K562 (cell line): ENCODE measurements around the gene TSEN54. TPM values are rescaled to one million over a fixed set of nuclear protein-coding genes. Genes with fewer than 3 reads are reported as not detected.

ENCODE experiments used
- CHCHD3 ChIP-seq: fragments of 250-450 bp; sonication (Bioruptor Pico); IDR thresholded peaks from 2 replicates; pipeline ENCODE4 v2.1.2; 2022; ENCODE audit warnings: mild to moderate bottlenecking
- CTCF ChIP-seq, 3 experiments: IDR thresholded peaks in 2 of 3; conservative IDR thresholded peaks in 1 of 3; 2 replicates each; pipeline ENCODE4 v1.5.1; 2011 to 2012; ENCODE audit warnings: low read length in 3 of 3, mild to moderate bottlenecking in 3 of 3, control low read depth in 2 of 3, improper control_type of control experiment in 1 of 3, inconsistent platforms in 1 of 3, low read depth in 1 of 3, mixed read lengths in 1 of 3, moderate library complexity in 1 of 3; ENCODE audit not compliant: insufficient read depth in 2 of 3
- ETS2 ChIP-seq: IDR thresholded peaks from 2 replicates; pipeline ENCODE4 v1.6.1; 2016; ENCODE audit warnings: borderline replicate concordance, missing genetic modification characterization, mild to moderate bottlenecking, moderate library complexity, missing compliant biosample characterization; ENCODE audit not compliant: poor library complexity, severe bottlenecking
- FOXK1 ChIP-seq: sonication (generic); formaldehyde crosslinking; IDR thresholded peaks from 2 replicates; pipeline ENCODE4 v1.8.0; 2022; ENCODE audit warnings: missing genetic modification reagents, mild to moderate bottlenecking, borderline replicate concordance
- GTF2A2 ChIP-seq: IDR thresholded peaks from 2 replicates; pipeline ENCODE4 v1.6.1; 2016; ENCODE audit warnings: mild to moderate bottlenecking, missing genetic modification characterization, missing compliant biosample characterization
- HIVEP1 ChIP-seq: fragments of 250-450 bp; sonication (Bioruptor Pico); IDR thresholded peaks from 2 replicates; pipeline ENCODE4 v1.4.0; 2020; ENCODE audit warnings: mild to moderate bottlenecking
- MCM3 ChIP-seq: fragments of 450-650 bp; IDR thresholded peaks from 2 replicates; pipeline ENCODE4 v1.6.1; 2016
- MCM5 ChIP-seq: fragments of 450-650 bp; IDR thresholded peaks from 2 replicates; pipeline ENCODE4 v1.6.1; 2016; ENCODE audit warnings: low read depth
- MTA1 ChIP-seq: fragments of 450-650 bp; IDR thresholded peaks from 2 replicates; pipeline ENCODE4 v1.6.1; 2017; ENCODE audit warnings: borderline replicate concordance
- NR4A1 ChIP-seq, 2 experiments: fragments of 250-450 bp in 1 of 2; fragments of 450-650 bp in 1 of 2; sonication (Bioruptor Pico) in 1 of 2; IDR thresholded peaks; 2 replicates each; pipeline versions ENCODE4 v1.4.0 to v1.6.1; 2016 to 2020; ENCODE audit warnings: mild to moderate bottlenecking in 2 of 2, missing compliant biosample characterization in 1 of 2, missing genetic modification characterization in 1 of 2, moderate library complexity in 1 of 2
- PHF8 ChIP-seq: fragments of 200-600 bp; sonication (generic); IDR thresholded peaks from 2 replicates; pipeline ENCODE4 v1.6.1; 2012; ENCODE audit warnings: mixed run types, mild to moderate bottlenecking, inconsistent platforms, low read length, moderate library complexity, borderline replicate concordance
- POLR2A ChIP-seq: fragments of 450-650 bp; conservative IDR thresholded peaks from 2 replicates; pipeline ENCODE4 v1.6.1; 2016
- RAD21 ChIP-seq, 2 experiments: fragments of 250-450 bp in 1 of 2; fragments of 450-650 bp in 1 of 2; sonication (Bioruptor Pico) in 1 of 2; formaldehyde crosslinking in 1 of 2; IDR thresholded peaks in 1 of 2; conservative IDR thresholded peaks in 1 of 2; 2 replicates each; pipeline versions ENCODE4 v1.4.0 to v1.8.0; 2020 to 2022; ENCODE audit warnings: mild to moderate bottlenecking in 2 of 2, moderate library complexity in 1 of 2
- SAFB ChIP-seq: fragments of 200-400 bp; formaldehyde crosslinking; IDR thresholded peaks from 2 replicates; pipeline ENCODE4 v1.6.1; 2017; ENCODE audit warnings: low read depth, low read length, borderline replicate concordance
- SREBF2 ChIP-seq: sonication (generic); formaldehyde crosslinking; IDR thresholded peaks from 2 replicates; pipeline ENCODE4 v1.4.0; 2020; ENCODE audit warnings: mild to moderate bottlenecking, missing genetic modification reagents
- STAT5B ChIP-seq: fragments of 250-450 bp; sonication (Bioruptor Pico); IDR thresholded peaks from 2 replicates; pipeline ENCODE4 v1.8.0; 2021; ENCODE audit warnings: mild to moderate bottlenecking, inconsistent platforms
- TAL1 ChIP-seq: fragments of 450-650 bp; IDR thresholded peaks from 2 replicates; pipeline ENCODE4 v1.6.1; 2016; ENCODE audit warnings: mild to moderate bottlenecking
- ZNF407 ChIP-seq: fragments of 450-650 bp; IDR thresholded peaks from 2 replicates; pipeline ENCODE4 v1.6.1; 2016; ENCODE audit warnings: low read depth
- polyA plus RNA-seq, 8 experiments: library from polyadenylated mRNA; depleted of rRNA in 4 of 8; stranded (reverse) in 5 of 8; unstranded in 3 of 8; fragments of >200 nt; fragmentation: Nextera tagmentation in 2 of 8; fragmentation: Illumina TruSeq in 1 of 8; extraction: Ambion mirVana in 2 of 8; extraction: Trizol in 1 of 8; gene quantifications; 2 replicates each; pipeline versions ENCODE4 v1.2.1 to v1.2.3, GENCODE V29; 2011 to 2014; ENCODE audit warnings: inconsistent platforms in 1 of 8, missing spikeins in 1 of 8
- total RNA-seq, 7 experiments: library from RNA; depleted of rRNA in 6 of 7; stranded (reverse); fragments of >200 nt in 6 of 7; fragmentation: Illumina TruSeq in 2 of 7; extraction: Trizol in 2 of 7; gene quantifications; 2 replicates each; pipeline versions ENCODE4 v1.2.1 to v1.2.3, GENCODE V29; 2011 to 2021; ENCODE audit warnings: low replicate concordance in 1 of 7

Gene TSEN54
- total and polyA plus RNA-seq, 9 of the 15 experiments (the other 6 are each of a cell fraction or from before 2014, with no cell fraction given) = 5.9 to 64.3 (median 48.9) TPM

- no peak for TF ChIP-seq CHCHD3 (CRISPR knock-in tag)
- TF ChIP-seq MCM3 = no peak
- TF ChIP-seq MTA1 = no peak
- TF ChIP-seq NR4A1 (CRISPR knock-in tag; IDR thresholded peaks at IDR 0.05) = 0 out of 2 replicates have a peak, but pooled peaks have one; percentile 35
- 0 out of 2 replicates have a peak, but pooled peaks have one; percentile 24 for TF ChIP-seq NR4A1 (tag; IDR thresholded peaks at IDR 0.05)
- no peak for TF ChIP-seq MCM5
- no peak for TF ChIP-seq TAL1
- TF ChIP-seq ZNF407 = no peak
- peak; percentile 39; the same call in 1 of the 2 replicates for TF ChIP-seq PHF8
- TF ChIP-seq SAFB = 0 out of 2 replicates have a peak, but pooled peaks have one; percentile 17
- TF ChIP-seq CTCF (IDR thresholded peaks at IDR 0.05 in 2 of 3, conservative IDR thresholded peaks at IDR 0.05 in 1 of 3; ENCODE audit: insufficient read depth in 2 of 3, low read depth in 1 of 3, low read length in 3 of 3) = peak; percentile 53 to 75 (median 66)
- TF ChIP-seq ETS2 (tag) = no peak
- TF ChIP-seq POLR2A = peak; percentile 53
- TF ChIP-seq STAT5B = no peak
- no peak for TF ChIP-seq GTF2A2
- TF ChIP-seq RAD21 (CRISPR knock-in tag; conservative IDR thresholded peaks at IDR 0.05 in 1 of 2, IDR thresholded peaks at IDR 0.05 in 1 of 2) = peak; percentile 47 to 64
- TF ChIP-seq HIVEP1 = no peak
- no peak for TF ChIP-seq SREBF2 (CRISPR knock-in tag)
- TF ChIP-seq FOXK1 (CRISPR knock-in tag) = no peak
Observed at GRCh38 chr17:75524970-75525805, 8.9 kb downstream of the TSEN54 start, which contains the start of gene LLGL2 (continued).
